Upper lobe of left lung (tissue), 4 donors: ENCODE measurements around the gene TPCN1.

Experiments
- CTCF ChIP-seq, 6 experiments: fragments of 450-650 bp in 4 of 6; fragments of 200-600 bp in 2 of 6; sonication (generic) in 2 of 6; IDR thresholded peaks; one replicate each; pipeline ENCODE4 v1.5.1; 2016 to 2019; ENCODE audit warnings: antibody characterized with exemption in 6 of 6
- EP300 ChIP-seq, 4 donors: sonication (generic); formaldehyde crosslinking; IDR thresholded peaks; one replicate each; pipeline ENCODE4 v1.5.1; 2017; ENCODE audit warnings: antibody characterized with exemption in 4 of 4, control low read depth in 2 of 4
- POLR2A ChIP-seq, 4 donors: fragments of 450-650 bp; IDR thresholded peaks; one replicate each; pipeline ENCODE4 v1.5.1; 2016 to 2017; ENCODE audit warnings: antibody characterized with exemption in 4 of 4, mild to moderate bottlenecking in 2 of 4
- POLR2AphosphoS5 ChIP-seq, 2 donors: sonication (generic); formaldehyde crosslinking; IDR thresholded peaks; one replicate each; pipeline ENCODE4 v1.5.1; 2017; ENCODE audit warnings: antibody characterized with exemption in 2 of 2

- TF ChIP-seq EP300 (IDR thresholded peaks at IDR 0.05) (no peak), POLR2A (IDR thresholded peaks at IDR 0.05) (no peak), CTCF (IDR thresholded peaks at IDR 0.05) (no peak), POLR2AphosphoS5 (IDR thresholded peaks at IDR 0.05) (no peak)
These were observed 75.9 kb downstream of the TPCN1 start for GRCh38 chr12:113297214-113297587.
